ENCODE results near the gene GNPAT.

Gene GNPAT

DNA sequence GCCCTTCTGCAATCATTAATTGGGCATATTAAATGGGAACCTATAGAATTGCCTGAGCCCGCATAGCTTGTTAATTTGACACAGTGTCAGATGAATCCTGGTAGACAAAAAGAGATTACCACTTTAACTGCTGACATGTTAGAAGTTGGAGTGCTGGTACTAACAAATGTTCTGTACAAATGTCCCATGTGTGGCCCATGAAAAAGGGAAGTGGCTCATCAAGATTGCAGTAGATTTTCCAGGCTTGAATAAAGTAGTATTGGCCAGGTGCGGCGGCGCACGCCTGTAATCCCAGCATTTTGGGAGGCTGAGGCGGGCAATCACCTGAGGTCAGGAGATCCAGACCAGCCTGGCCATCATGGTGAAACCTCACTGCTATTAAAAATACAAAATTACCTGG lies 45.6 kb downstream of the GNPAT start:
- TF ChIP-seq CTCF (conservative IDR thresholded peaks at IDR 0.05; ENCODE audit: low read depth, low read length) = no peak
- no peak overlapping the region for H3K4me3 ChIP-seq (ENCODE audit: low read depth, low read length)
- no peak for DNase-seq (ENCODE audit: low read depth)

DNA sequence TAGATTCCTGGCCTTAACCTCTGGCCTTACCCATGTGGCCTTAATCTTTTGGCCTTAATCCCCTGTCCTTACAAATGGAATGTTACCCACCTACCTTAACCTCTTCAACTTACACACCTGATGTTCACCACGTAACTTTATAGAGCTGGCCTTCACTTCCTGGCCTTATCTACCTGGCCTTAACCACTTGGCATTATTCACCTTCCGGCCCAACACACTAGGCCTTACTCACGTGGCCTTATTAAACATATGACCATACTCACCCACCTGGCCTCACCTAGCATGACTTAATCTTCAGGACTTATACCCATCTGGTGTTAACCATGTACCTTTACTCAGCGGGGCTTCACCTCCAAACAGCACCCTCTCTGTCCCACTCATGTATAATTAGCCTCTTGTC lies 54.9 kb downstream of the GNPAT start:
- TF ChIP-seq CTCF (conservative IDR thresholded peaks at IDR 0.05; ENCODE audit: low read depth, low read length) = no peak
- H3K4me3 ChIP-seq (ENCODE audit: low read depth, low read length) = no peak overlapping the region
- no peak for DNase-seq (ENCODE audit: low read depth)

DNA sequence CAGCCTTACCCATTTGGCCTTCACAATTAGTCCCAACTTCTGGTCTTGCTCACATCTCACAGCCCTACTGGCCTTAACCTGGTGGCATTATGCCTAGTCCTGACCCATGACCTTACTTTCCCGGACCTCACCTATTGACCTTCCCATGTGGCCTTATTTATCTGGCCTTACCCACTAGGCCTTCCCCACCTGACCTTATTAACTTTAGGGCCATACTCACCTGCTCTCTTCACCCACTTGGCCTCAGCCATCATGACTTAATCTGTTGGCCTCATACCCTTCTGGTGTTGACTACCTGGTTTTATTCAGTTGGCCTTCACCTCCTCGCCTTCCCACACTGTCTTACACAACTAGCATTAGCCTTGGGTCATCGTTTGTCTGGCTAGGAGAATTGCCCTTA lies 61.0 kb downstream of the GNPAT start:
- H3K4me3 ChIP-seq (ENCODE audit: low read depth, low read length) = no peak overlapping the region
- no peak for TF ChIP-seq CTCF (conservative IDR thresholded peaks at IDR 0.05; ENCODE audit: low read depth, low read length)
- no peak for DNase-seq (ENCODE audit: low read depth)

GRCh38 chr1:231310391-231310934 lies 69.5 kb downstream of the GNPAT start:
- no peak for TF ChIP-seq CTCF (conservative IDR thresholded peaks at IDR 0.05; ENCODE audit: low read depth, low read length)
- DNase-seq (ENCODE audit: low read depth) = no peak
- H3K4me3 ChIP-seq (ENCODE audit: low read depth, low read length) = no peak overlapping the region

- H3K4me3 ChIP-seq (ENCODE audit: low read depth, low read length) = no peak overlapping the region
- no peak for DNase-seq (ENCODE audit: low read depth)
- no peak for TF ChIP-seq CTCF (conservative IDR thresholded peaks at IDR 0.05; ENCODE audit: low read depth, low read length)
These were observed 70.9 kb downstream of the GNPAT start for GRCh38 chr1:231311720-231312431.

GRCh38 chr1:231312432-231312788 lies 71.4 kb downstream of the GNPAT start:
- no peak overlapping the region for H3K4me3 ChIP-seq (ENCODE audit: low read depth, low read length)
- TF ChIP-seq CTCF (conservative IDR thresholded peaks at IDR 0.05; ENCODE audit: low read depth, low read length) = no peak
- no peak for DNase-seq (ENCODE audit: low read depth)

DNA sequence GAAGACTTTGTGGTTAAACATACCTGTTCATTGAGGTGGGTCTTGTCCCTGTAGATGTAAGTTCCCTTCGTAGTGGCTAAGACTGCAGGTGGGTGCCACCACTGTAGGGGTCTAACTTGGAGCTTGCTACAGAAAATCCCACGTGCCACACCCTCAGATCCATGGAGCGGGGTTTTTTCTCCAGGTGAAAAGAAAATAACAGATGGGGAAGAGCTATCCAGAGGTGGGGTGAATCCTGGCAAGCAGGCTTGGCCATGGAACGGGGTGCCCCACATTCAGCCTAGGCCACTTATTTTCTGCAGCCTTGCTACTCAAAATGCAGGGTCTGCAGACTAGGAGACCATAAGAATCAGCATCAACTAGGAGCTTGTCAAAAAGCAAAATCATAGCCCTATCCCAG lies 72.6 kb downstream of the GNPAT start:
- no peak overlapping the region for H3K4me3 ChIP-seq (ENCODE audit: low read depth, low read length)
- no peak for TF ChIP-seq CTCF (conservative IDR thresholded peaks at IDR 0.05; ENCODE audit: low read depth, low read length)
- DNase-seq (ENCODE audit: low read depth) = no peak
